SKM-1 (cell line): ENCODE results near the gene CSNK1D.
"Not testable (repeated sequence)": the region's sequence is repeated elsewhere in the genome, so short reads cannot be mapped to it uniquely, and the experiment has no call there.

ENCODE experiments used
- DNase-seq: peaks from one replicate; lab custom pipeline; 2025; ENCODE audit not compliant: unreplicated experiment; lab: John Stamatoyannopoulos, UW

Gene CSNK1D

DNA sequence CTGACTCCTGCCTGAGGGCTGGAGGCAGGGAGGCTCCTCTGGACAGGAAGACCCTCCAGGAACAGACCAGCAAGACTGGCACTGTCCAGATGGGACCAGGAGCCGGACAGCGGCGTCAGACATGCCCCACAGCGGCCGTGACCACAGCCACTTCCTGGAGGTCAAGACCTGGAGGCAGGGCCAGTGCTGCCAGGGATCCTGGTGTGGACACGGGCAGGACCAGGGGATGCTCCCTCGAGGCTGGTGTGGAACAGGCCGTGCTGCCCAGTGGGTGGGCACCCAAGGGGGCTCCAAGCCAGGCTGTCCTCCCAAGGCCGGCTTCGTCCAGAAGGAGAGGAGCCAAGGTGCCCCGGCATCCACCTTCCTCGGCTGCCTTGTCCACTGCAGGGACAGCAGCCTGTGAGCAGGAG is 56.4 kb downstream of the CSNK1D start:
- no peak for DNase-seq

DNA sequence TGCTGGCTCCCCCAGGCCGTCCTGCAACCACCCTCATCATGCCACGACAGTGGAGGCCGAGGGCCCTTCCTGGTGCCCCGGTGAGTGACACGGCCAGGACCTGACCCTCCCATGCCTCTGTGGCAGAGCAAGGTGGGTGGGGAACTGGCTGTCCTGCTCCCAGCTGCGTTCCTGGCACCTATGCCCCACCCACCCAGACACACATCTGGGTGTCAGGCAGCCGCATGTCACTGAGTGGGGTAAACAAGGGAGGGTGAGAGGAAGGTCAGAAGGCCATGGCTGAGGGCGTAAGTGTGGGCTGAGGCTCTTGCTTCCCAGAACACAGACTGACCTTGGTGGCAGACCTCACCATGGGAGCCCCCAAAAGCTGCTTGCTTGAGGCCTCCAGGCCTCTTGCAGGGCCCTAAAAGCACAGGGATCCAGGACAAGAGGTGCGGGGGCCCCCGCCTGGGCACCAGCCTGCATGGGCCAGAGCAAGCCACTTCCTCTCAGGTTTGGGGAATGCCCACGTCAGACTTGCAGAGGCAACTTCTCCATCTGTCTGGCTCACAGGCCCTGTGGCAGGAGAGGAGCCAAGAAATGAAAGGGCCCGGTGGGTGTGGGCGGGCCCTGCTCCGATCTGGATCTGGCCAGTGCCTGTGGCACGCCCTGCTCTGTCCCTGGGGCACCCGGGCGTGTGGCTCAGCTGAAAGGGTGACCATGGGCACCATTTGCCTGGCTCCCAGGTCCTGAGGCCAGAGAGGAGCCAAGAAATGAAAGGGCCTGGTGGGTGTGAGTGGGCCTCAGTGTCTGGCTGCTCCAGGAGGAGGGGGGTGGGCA is 57.0 kb downstream of the CSNK1D start:
- DNase-seq, result peak; percentile 84

DNA sequence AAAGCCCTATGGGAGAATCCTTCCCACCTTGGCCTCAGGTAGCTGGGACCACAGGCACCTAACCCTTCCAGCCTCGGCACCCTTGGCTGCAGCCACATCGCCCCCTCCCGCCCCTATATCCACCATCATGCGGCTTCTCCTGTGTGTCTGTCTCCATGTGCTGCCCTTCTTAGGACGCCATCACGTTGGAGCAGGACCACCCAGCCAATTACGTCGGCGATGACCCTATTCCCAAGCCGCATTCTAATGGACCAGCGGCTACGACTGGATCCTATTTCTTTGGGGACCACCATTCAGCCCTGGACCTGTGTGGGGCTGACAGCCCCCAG is 57.6 kb downstream of the CSNK1D start:
- DNase-seq, result no peak

DNA sequence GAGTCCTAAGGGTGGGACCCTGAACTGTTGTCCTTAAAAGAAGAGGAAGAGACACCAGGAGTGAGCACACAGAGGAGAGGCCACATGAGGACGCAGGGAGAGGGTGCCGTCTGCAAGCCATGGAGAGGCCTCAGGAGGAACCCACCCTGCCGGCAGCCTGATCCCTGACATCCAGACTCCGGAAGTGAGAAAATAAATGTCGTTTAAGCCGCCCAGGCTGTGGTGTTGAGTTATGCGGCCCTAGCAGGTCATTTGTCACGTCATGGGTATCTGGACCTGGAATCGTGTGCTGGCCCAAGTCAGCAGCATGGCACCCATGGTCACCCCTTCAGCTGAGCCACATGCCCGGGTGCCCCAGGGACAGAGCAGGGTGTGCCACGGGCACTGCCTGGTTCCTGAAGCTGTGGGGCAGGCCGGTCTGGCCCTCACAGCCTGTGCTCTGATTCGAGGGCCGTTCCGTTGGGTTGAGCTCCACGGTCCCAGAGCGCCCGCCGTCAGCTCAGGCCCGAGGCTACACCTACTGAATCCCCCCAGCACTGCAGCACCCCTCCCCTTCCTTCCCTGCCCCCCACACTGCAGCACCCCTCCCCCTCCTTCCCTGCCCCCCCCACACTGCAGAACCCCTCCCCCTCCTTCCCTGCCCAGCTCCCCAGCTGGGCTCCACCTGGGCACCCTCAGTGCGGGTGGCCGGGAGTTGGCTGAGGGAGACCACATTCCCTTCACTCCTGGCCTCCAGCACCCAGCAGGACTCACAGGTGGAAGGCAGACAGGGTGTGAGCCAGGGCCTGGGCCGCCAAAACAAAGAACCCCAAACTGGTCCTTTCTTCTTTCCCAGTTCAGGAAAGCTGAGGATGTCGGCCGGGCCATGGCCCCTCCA is 58.2 kb downstream of the CSNK1D start:
- DNase-seq, result no peak

DNA sequence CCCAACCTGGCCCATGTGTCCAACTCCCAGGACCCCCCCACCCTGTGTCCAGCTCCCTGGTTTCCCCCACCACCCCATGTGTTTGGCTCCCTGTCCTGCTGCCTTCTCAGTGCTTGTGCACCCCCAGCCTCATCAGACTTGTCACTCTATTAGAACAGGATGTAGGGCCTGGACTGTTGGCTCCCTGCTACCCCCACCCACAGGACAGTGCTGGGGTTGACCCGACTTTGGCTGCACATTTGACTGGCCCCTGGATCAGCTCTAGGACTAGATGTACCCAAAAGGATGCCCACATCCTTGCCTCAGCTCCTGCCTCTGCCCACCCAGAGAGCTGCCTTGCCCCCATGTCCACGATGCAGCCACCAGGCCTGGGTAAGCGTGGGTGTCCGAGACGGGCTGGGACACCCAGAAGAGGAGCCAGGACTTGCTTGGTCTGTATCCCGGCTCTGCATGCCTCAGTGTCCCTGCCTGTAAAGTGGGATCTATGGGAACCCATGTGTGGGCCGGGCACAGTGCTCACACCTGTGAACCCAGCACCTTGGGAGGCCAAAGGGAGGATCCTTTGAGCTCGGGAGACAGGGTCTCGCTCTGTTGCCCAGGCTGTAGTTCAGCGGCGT is 59.4 kb downstream of the CSNK1D start:
- no peak for DNase-seq

DNA sequence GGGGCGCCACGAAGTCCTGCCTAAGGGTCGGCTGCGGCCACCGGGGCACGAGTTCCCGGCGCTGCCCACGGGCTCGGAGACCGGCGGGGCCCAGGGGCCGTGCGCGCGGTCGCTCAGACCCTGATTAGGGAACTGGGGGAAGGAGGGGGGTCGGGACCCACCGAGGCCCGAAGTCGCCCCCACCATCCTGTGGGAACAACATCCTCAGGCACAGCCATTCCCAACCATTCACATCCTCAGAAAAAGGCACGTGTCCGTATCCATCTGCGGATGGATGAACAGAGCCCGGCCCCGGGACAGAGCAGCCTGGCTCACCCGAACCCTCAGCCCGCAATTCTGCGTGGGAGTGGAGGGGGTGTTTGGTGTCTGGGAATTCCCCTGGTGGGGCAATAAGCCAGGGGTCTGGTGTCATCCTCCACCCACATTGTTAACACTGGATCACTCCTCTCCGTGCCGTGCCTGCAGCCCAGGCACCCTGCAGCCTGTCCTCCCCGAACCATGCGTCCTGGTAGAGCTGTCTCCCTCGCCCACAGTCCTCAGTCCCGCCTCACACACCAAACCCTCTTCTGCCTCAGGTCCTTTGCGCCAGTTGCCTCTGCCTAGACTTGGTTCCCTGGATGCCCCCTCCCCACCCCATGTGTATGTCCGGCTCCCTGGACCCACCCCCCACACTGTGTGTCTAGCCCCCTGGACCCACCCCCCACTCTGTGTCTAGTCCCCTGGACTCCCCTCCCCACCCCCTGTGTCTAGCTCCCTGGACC is 60.1 kb downstream of the CSNK1D start:
- no peak for DNase-seq

DNA sequence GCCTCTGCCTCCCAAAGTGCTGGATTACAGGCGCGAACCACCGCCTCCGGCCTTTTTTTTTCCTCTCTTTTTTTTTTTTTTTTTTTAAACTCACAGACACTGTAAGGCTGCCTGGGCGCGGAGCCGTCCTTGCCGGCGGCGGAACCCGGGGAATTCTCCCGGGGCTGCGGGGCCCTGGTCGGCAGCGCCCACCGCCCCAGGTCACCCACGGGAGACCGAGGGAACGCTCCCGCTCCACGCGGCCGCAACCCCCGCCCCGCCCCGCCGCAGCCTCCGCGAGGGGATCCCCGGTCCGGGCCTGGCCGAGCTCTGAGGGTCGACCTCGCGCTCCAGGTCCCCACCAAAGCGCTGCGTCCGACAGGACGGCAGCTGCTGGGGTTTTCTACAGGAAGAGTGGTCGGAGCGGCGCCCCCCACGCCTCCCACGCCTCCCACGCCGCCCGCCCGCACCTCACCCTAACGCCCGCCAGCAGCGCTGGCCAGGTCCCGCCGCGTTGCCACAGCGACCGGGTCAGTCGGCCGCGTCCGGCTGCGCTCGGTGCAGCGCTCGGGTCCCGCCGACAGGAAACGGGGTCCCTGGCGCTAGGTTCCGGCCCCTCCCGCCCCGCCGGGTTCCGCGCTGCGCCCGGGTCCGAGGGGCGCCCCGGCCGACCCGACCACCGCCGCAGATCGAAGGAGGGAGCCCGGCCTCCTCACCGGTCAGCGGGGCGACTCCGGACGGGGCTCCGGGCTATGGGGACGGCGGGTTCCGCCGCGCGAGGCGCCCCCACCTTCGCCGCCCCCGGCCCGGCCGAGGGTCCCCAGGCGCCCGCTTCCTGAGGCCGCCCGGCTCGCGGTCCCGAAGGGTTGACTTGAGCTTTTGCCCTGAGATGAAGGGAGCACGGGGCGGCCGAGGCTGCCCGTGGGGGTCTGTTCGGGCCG is 60.9 kb downstream of the CSNK1D start, which contains the start of gene CCDC57:
TSS of gene CCDC57 (minus strand) at position 512 of the 920 bp plus-strand sequence. CDS start 10,898 bp downstream, outside the sequence.
- no peak for DNase-seq

DNA sequence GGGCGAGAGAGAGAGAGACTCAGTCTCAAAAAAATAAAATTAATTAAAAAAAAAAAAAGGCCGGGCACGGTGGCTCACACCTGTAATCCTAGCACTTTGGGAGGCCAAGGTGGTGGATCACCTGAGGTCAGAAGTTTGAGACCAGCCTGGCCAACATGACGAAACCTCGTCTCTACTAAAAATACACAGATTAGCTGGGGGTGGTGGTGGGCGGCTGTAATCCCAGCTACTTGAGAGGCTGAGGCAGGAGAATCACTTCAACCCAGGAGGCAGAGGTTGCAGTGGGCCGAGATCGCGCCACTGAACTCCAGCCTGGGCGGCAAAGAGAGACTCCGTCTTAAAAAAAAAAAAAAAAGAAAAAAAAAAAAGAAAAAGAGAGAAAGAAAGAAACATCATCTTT is 62.8 kb downstream of the CSNK1D start:
- not testable (repeated sequence) for DNase-seq

DNA sequence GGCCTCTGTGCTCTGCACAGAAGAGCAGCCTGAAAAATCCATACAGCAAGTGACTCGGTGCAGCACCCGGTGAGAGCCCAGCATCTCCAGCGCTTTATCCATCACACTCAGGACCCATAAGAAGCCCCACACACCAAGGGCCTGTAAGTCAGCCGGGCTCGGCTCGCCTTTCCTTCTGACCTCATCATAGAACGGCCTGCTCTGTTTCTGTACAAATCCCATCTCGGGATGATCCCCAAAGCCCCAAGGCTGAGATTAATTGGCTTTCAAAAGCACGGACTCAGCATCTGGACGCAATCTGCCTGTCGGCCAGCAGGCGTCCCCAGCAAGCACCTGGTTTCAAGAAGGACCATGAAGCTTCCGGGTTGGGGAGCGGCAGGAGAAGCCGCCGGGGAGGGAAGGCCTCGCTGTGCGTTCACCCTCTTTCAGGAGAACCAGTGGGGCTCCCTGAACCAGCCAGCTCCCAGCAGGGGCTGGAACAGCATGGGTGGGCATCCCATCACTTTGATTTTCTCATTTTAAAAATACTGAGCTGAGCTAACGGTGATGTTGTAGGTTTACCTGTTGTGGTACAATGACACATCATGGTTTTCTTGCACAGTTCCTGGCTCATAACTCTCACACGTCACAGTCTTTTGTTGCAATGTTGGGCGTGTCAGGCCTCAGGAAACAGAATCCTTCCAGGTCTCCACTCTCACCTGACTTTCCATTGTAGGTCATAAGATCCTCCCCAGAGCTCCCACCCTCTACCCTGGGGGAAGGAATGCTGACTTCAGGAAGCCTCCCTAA is 67.6 kb downstream of the CSNK1D start:
- DNase-seq, result peak; percentile 71

DNA sequence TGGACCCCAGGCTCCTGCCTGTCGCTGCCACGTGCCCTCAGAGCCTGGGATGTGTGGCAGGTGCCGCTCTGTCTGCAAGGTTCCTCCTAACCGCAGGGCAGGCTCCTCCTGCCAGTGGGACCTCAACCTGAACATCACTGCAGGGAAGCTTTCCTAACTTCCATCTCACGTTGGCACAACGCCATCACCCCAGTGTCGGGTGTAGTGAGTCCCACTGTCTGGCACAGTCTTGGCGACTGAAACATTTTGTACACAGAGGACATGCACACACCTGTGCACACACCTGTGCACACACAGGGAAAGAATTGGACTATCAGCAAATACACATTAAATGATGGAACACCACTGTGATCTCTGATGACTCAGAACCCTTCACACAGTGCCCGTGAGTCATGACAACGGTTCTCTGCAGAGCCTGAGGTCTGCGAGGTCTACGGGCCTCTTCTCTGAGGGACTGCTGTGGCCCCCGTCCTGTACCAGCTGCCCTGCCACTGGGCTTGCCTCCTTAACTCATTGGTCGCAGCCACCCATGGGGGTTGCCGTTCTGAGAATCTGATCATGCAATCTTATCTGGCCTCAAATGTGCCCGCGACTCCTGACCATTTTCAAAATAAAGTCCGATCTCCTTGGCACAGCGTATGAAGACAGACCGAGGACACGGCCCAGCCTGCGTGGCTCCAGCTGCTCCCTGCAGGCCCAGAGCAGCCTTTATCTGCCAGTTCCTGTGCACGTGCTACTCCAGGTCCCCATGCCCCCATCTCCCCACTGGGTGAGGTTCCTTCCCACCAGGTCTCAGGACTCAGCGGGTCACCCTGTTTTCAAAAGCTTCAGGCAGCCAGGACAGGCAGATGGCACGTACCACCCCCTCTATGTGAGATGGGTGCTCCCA is 68.4 kb downstream of the CSNK1D start:
- no peak for DNase-seq

DNA sequence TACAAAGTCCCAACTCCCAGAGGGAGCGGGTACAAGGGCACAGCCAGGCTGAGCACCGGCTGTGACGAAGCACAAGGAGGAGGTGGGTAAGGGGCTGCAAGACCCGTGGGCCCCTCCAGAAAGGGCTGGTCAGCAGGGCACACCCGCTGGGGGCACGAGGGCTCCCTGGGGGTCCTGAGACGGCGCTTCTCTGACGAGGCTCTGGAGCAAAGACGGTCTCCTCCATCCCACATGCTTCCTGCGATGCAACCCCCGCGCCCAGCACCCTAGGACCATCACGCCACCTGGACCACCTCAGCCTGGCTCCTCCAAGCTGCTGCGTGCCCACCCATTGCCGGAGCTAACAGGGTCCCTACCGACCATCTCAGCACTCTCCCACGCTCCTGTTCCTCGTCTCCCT is 69.6 kb downstream of the CSNK1D start:
- DNase-seq, result no peak

DNA sequence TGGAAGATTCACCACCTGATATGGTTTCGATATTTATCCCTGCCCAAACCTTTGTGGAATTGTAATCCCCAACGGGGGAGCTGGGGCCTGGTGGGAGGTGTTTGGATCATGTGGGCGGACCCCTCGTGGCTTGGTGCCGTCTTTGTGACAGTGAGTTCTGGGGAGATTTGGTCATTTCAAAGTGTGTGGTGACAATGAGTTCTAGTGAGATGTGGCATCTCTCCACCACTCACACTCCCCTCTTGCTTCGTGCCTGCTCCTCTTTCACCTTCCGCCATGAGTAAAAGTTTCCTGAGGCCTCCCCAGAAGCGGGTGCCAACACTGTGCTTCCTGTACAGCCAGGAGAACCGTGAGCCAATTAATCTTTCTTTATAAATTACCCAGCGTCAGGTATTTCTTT is 70.5 kb downstream of the CSNK1D start:
- no peak for DNase-seq

DNA sequence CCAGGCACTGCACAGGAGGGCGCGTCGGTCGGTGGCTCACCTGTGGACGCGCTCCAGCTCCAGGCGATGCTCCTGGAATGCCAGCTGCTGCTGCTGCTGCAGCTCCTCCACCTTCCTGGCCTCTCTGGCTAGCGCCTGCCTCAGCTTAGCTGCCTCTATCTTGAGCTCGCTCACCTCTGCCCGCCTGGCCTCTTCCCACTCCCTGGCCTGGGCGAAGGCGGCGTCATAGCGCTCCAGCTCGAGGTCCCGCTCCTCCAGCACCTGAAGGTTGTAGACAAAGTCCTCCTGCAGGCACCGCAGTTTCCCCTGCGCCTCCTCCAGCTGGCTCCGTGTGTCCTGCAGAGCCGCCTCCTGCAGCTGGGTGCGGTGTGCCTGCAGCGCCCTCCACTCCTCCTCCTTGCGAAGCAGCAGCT is 72.0 kb downstream of the CSNK1D start:
- no peak for DNase-seq

DNA sequence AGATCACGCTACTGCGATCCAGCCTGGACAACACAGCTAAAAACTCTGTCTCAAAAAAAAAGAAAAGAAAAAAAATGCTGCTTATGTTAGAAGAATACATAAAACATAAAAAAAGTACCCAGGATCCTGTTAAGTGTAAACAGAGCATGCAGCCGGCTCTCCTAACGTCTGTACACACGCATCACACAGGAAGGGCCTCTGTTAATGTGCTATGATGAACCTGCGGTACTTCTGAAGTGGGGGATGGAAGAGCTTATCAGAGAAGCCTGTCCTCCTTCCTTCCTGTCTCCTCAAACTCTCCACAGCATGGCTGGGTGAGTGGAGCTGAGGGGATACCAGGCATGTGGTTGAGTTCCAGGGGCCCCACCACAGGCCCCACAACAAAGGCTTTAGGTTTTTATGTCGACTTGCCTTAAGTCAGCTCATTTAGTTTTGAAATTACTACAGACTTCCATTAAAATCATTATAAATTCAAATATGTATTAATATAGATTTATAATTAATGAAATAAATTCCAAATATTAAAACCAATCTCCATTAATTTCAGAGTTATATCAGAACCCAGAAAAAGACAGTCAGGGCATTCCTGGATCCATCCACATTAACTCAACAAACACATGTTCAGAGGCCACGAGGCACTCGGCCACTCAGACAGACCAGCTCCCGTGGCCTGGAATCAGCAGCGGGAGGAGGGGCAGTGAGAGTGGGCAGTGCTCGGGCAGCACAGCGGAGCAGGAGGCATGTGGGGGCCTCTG is 72.6 kb downstream of the CSNK1D start:
- DNase-seq, result no peak

DNA sequence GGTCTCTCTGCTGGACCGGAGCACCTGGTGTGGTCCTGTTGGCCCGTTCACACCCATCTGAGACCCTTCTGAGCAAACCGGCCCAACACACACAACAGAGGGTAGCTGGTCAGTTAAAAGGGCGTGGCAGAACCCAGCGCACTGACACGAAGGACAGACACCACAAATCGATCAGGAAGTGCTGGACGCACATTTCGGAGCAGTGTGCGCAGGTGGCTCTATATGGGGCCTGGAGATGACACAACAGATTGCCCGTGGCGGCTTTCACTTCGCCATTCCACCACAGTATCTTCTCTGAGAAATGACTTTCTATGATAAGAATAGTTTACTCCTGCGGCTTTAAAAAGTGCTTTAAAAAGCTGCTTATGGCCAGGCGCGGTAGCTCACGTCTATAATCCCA is 73.4 kb downstream of the CSNK1D start:
- DNase-seq, result no peak

DNA sequence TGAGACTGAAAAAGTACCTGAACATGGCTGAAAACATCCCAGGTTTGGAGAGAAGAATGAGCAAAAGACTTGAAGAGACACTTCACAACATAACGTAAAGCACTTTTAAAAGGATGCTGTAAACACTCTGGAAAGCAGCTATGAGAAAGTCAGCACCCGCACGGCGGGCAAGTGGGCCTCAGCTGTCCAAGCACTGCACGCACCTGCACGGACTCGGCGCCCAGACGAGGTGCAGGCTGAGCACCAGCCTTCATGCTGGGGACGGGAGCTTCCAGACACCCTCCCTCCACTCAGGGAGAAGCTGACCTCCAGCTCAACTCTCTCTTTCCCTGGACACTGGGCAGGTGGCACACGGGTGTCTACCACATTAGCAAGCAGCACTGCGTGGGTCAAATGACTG is 74.0 kb downstream of the CSNK1D start:
- no peak for DNase-seq

DNA sequence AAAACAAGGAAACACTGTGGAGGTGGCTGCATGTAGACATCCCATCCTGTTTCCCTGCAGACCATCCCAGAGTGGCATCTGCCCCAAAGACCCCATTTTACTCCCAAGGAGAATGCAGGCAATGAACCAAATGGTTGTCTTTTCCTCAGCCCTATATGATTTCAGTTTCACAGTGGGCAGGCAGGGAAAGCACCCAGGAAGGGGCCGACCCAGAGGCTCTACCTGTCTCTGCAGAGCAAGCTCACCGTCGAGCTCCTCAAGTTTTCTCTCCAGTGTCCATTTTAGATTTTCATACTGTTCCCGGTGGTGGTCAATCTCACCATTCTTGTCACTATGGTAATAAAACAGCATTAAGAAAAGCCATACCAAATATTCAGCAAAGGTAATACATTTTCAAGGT is 75.4 kb downstream of the CSNK1D start:
- no peak for DNase-seq
